HEK293 (cell line): ENCODE measurements around the gene PRELID2.
A peak's percentile ranks its signal among the peaks of the same experiment; 100 is the strongest.

Experiments
- CTCF ChIA-PET: fragments of 350-600 bp; formaldehyde crosslinking; extraction: SDS; loops from one replicate; lab custom pipeline; 2021; ENCODE audit warnings: antibody characterized with exemption; lab: Yijun Ruan, JAX
- POLR2A ChIA-PET: fragments of 300-600 bp; formaldehyde crosslinking; extraction: SDS; loops from one replicate; lab custom pipeline; 2020; ENCODE audit warnings: antibody characterized with exemption, inconsistent platforms; lab: Yijun Ruan, JAX
- H3K27ac ChIP-seq: fragments of 200-500 bp; sonication (Bioruptor generic); 2 replicates; pipeline ENCODE4 v1.5.1; 2014; ENCODE audit warnings: low read depth, low read length, control low read depth, inconsistent platforms; ENCODE audit errors: extremely low read depth
- H3K36me3 ChIP-seq, 2 experiments: fragments of 200-500 bp in 1 of 2; sonication (Bioruptor generic) in 1 of 2; 1 replicate in 1 of 2; 2 replicates in 1 of 2; pipeline ENCODE4 v1.5.1; 2014 to 2017; ENCODE audit warnings: inconsistent platforms in 2 of 2, low read length in 2 of 2; ENCODE audit not compliant: control insufficient read depth in 2 of 2, insufficient read depth in 1 of 2
- H3K4me1 ChIP-seq: fragments of 200-500 bp; sonication (Bioruptor generic); 2 replicates; pipeline ENCODE4 v1.5.1; 2014; ENCODE audit warnings: mild to moderate bottlenecking, low read length, inconsistent platforms; ENCODE audit not compliant: control insufficient read depth, insufficient read depth
- H3K4me3 ChIP-seq: 2 replicates; pipeline ENCODE4 v1.5.1; 2011; ENCODE audit warnings: low read depth, mild to moderate bottlenecking, control low read depth, low read length, moderate library complexity
- H3K9me3 ChIP-seq: fragments of 200-500 bp; sonication (Bioruptor generic); 2 replicates; pipeline ENCODE4 v1.5.1; 2014; ENCODE audit warnings: low read depth, low read length, inconsistent platforms; ENCODE audit not compliant: control insufficient read depth, insufficient read depth
- HOXA7 ChIP-seq: sonication (generic); formaldehyde crosslinking; IDR thresholded peaks from 2 replicates; pipeline ENCODE4 v1.8.1; 2022; ENCODE audit warnings: missing genetic modification reagents, borderline replicate concordance
- IKZF3 ChIP-seq: fragments of 450-650 bp; IDR thresholded peaks from 2 replicates; pipeline ENCODE4 v1.5.0; 2018; ENCODE audit warnings: missing biosample characterization, mild to moderate bottlenecking, missing genetic modification characterization, moderate library complexity
- KLF1 ChIP-seq: fragments of 450-650 bp; formaldehyde crosslinking; IDR thresholded peaks from 2 replicates; pipeline ENCODE4 v1.5.1; 2016; ENCODE audit warnings: missing biosample characterization, missing genetic modification characterization
- PRDM10 ChIP-seq: fragments of 450-650 bp; formaldehyde crosslinking; IDR thresholded peaks from 2 replicates; pipeline ENCODE4 v1.5.1; 2016; ENCODE audit warnings: missing biosample characterization, missing genetic modification characterization
- PRDM6 ChIP-seq: fragments of 450-650 bp; formaldehyde crosslinking; IDR thresholded peaks from 2 replicates; pipeline ENCODE4 v1.5.1; 2017; ENCODE audit warnings: missing biosample characterization, missing genetic modification characterization
- RBAK ChIP-seq: fragments of 450-650 bp; formaldehyde crosslinking; IDR thresholded peaks from 2 replicates; pipeline ENCODE4 v1.5.1; 2016; ENCODE audit warnings: missing biosample characterization, missing genetic modification characterization
- ZBTB17 ChIP-seq: fragments of 450-650 bp; formaldehyde crosslinking; IDR thresholded peaks from 2 replicates; pipeline ENCODE4 v1.5.1; 2016; ENCODE audit warnings: missing biosample characterization, missing genetic modification characterization
- ZFP37 ChIP-seq: fragments of 450-650 bp; formaldehyde crosslinking; IDR thresholded peaks from 2 replicates; pipeline ENCODE4 v1.5.1; 2016; ENCODE audit warnings: missing biosample characterization, missing genetic modification characterization
- ZIC2 ChIP-seq: fragments of 450-650 bp; formaldehyde crosslinking; IDR thresholded peaks from 2 replicates; pipeline ENCODE4 v1.5.1; 2016; ENCODE audit warnings: missing biosample characterization, missing genetic modification characterization
- ZNF10 ChIP-seq: fragments of 450-650 bp; formaldehyde crosslinking; IDR thresholded peaks from 2 replicates; pipeline ENCODE4 v1.5.1; 2017; ENCODE audit warnings: missing biosample characterization, missing genetic modification characterization
- ZNF146 ChIP-seq: fragments of 450-650 bp; formaldehyde crosslinking; IDR thresholded peaks from 2 replicates; pipeline ENCODE4 v1.5.1; 2016; ENCODE audit warnings: missing biosample characterization, missing genetic modification characterization
- ZNF148 ChIP-seq: fragments of 450-650 bp; formaldehyde crosslinking; IDR thresholded peaks from 2 replicates; pipeline ENCODE4 v1.5.0; 2017; ENCODE audit warnings: missing biosample characterization, missing genetic modification characterization, borderline replicate concordance
- ZNF174 ChIP-seq: fragments of 450-650 bp; formaldehyde crosslinking; IDR thresholded peaks from 2 replicates; pipeline ENCODE4 v1.5.0; 2017; ENCODE audit warnings: missing biosample characterization, mild to moderate bottlenecking, missing genetic modification characterization
- ZNF221 ChIP-seq: fragments of 450-650 bp; formaldehyde crosslinking; IDR thresholded peaks from 2 replicates; pipeline ENCODE4 v1.5.1; 2017; ENCODE audit warnings: missing biosample characterization, missing genetic modification characterization, borderline replicate concordance
- ZNF266 ChIP-seq: fragments of 450-650 bp; formaldehyde crosslinking; IDR thresholded peaks from 2 replicates; pipeline ENCODE4 v1.5.1; 2016; ENCODE audit warnings: missing biosample characterization, missing genetic modification characterization, low read depth
- ZNF354C ChIP-seq: fragments of 450-650 bp; formaldehyde crosslinking; IDR thresholded peaks from 2 replicates; pipeline ENCODE4 v1.5.1; 2016; ENCODE audit warnings: missing biosample characterization, missing genetic modification characterization, low read depth, borderline replicate concordance
- ZNF398 ChIP-seq: fragments of 450-650 bp; formaldehyde crosslinking; IDR thresholded peaks from 2 replicates; pipeline ENCODE4 v1.5.1; 2017; ENCODE audit warnings: missing biosample characterization, missing genetic modification characterization
- ZNF416 ChIP-seq: fragments of 450-650 bp; formaldehyde crosslinking; IDR thresholded peaks from 2 replicates; pipeline ENCODE4 v1.5.1; 2016; ENCODE audit warnings: missing biosample characterization, missing genetic modification characterization
- ZNF555 ChIP-seq: fragments of 450-650 bp; formaldehyde crosslinking; conservative IDR thresholded peaks from 2 replicates; pipeline ENCODE4 v1.5.1; 2017; ENCODE audit warnings: missing biosample characterization, mild to moderate bottlenecking, missing genetic modification characterization, inconsistent platforms
- ZNF624 ChIP-seq: fragments of 450-650 bp; formaldehyde crosslinking; IDR thresholded peaks from 2 replicates; pipeline ENCODE4 v1.5.1; 2017; ENCODE audit warnings: missing biosample characterization, missing genetic modification characterization
- ZNF692 ChIP-seq: fragments of 450-650 bp; formaldehyde crosslinking; IDR thresholded peaks from 2 replicates; pipeline ENCODE4 v1.5.1; 2016; ENCODE audit warnings: missing biosample characterization, missing genetic modification characterization
- ZNF777 ChIP-seq: fragments of 450-650 bp; formaldehyde crosslinking; IDR thresholded peaks from 2 replicates; pipeline ENCODE4 v1.5.1; 2017; ENCODE audit warnings: missing biosample characterization, missing genetic modification characterization, borderline replicate concordance
- ZNF843 ChIP-seq: fragments of 450-650 bp; formaldehyde crosslinking; IDR thresholded peaks from 2 replicates; pipeline ENCODE4 v1.5.1; 2016; ENCODE audit warnings: missing biosample characterization, missing genetic modification characterization

PRELID2 gene

GRCh38 chr5:145752947-145753346, 82.2 kb downstream of the PRELID2 start (continued):
- TF ChIP-seq ZNF843 (peak; percentile 57; the same call in 1 of the 2 replicates), HOXA7 (no peak), RBAK (tag by site-specific recombination) (no peak), ZFP37 (tag by site-specific recombination) (no peak), ZNF777 (tag by site-specific recombination) (no peak), KLF1 (tag by site-specific recombination) (no peak), ZIC2 (tag by site-specific recombination) (no peak), PRDM6 (tag by site-specific recombination) (peak; percentile 77), ZNF692 (tag by site-specific recombination) (no peak), ZNF624 (tag by site-specific recombination) (no peak), ZBTB17 (tag by site-specific recombination) (no peak), PRDM10 (tag by site-specific recombination) (no peak), ZNF148 (tag by site-specific recombination) (no peak), ZNF10 (tag by site-specific recombination) (no peak), ZNF146 (tag by site-specific recombination) (no peak), ZNF416 (no peak), ZNF221 (tag by site-specific recombination) (no peak)

- no peak overlapping the region for H3K27ac ChIP-seq
- no peaks in the 10 kb centered on the region for H3K9me3 ChIP-seq
- no peak overlapping the region for H3K4me3 ChIP-seq
- no peaks in the 10 kb centered on the region for H3K36me3 ChIP-seq
- ChIA-PET CTCF (no interaction called here), POLR2A (interaction anchor here (0.6 kb wide), 1 partner anchor 505 kb away, joined by 3 read pairs; no protein-coding TSS in a partner anchor)
- peaks cover 12% of the 10 kb centered on the region; the same call in 1 of the 2 replicates for H3K4me1 ChIP-seq
- no peak for TF ChIP-seq ZNF555 (tag by site-specific recombination)
- no peak for TF ChIP-seq ZNF174 (tag by site-specific recombination)
- TF ChIP-seq IKZF3 (tag by site-specific recombination): no peak
- no peak for TF ChIP-seq ZNF354C (tag by site-specific recombination)
- no peak for TF ChIP-seq ZNF266
- no peak for TF ChIP-seq ZNF398 (tag by site-specific recombination)
These were observed 82.6 kb downstream of the PRELID2 start for GRCh38 chr5:145752534-145752933.
